CD4-positive, alpha-beta T cell treated with Interleukin-4 for 4 hours (primary cell): ENCODE measurements around the gene SHISA7.
A peak's percentile ranks its signal among the peaks of the same experiment; 100 is the strongest.
"Not testable (repeated sequence)": the region's sequence is repeated elsewhere in the genome, so short reads cannot be mapped to it uniquely, and the experiment has no call there.

Experiments used
- DNase-seq: peaks from one replicate; pipeline ENCODE4 v3.0.0-alpha.2; 2020

Gene SHISA7

DNA sequence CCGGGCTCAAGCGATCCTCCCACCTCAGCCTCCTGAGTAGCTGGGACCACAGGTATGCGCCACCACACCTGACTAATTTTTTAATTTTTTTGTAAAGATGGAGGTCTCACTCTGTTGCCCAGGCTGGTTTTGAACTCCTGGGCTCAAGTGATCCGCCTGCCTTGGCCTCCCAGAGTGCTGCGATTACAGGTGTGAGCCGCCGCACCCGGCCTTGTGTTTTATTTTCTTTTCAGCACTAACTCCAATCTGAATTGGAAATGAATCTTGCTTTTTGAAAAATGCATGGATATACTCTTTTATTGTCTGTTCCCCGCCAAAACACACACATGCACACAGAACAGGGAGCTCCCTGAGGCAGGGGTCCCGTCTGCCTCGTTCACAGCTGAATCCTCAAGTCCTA lies 19.6 kb upstream of the SHISA7 start:
- no peak for DNase-seq

GRCh38 chr19:55461974-55462626 lies 19.0 kb upstream of the SHISA7 start:
- DNase-seq: no peak

DNA sequence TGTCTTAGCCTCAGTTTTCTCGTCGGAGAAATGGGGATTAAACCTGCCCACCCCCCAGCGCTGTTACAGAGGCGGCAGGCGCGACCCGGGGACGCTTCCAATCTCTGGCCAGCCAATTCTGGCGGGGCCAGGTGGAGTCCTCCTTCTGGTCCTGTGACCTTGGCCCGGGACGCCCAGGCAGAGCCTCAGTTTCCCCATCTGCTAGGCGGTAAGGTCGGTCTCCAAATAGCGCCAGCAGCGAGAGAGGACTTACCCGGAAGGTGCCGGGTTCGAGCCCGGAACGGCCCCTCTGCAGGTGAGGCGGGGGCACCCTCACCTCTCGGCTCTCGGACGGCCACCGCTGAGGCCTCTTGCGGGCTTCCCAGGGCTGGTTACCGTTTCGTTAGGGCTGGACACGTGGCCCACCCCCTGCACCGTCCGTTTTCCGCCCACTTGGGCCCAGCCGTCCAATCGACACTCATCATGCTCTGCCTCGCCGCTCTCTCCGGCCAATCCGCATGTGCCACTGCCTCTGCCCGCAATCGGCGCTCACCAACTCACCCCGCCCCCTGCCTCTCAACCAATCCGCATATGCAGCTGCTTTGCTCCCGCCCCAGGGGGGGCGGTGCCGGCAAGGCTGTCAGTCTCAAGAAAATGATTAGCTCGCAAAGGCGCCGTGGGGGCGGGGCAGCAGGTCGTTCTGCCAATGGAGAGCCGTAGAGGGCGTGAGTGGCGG lies 18.3 kb upstream of the SHISA7 start, which contains the start of gene ISOC2:
Gene ISOC2 (minus strand): TSS at position 384 of the 715 bp plus-strand sequence. CDS start 5,156 bp downstream, outside the sequence.
- DNase-seq: peak; percentile 100

DNA sequence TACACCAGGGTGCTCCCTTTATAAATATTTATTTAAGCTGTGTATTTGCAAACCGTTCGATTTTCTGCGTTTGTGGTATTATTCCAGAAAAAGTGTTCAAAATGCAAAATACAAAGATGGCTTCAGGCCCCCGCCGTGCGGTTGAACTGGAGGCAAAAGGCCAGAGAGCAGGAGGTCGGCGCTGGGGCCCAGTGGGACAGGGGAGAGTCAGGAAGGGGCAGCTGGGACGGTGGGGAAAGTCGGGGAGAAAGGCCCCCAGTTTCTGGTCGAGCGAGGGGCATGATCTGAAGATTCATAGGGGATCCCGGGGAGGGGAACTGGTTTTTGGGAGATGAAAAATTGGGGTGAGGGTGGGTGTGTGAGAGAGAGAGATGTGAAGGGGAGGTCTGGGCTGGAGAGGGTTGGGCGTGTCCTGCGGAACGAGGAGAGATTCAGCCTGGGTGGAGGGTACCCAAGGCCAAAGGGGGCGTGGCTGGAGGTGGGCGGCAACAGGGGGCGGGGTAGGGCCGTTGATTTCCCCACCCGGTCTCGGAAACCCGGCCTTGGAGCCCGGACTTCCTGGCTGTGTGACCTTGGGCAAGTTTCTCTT lies 17.7 kb upstream of the SHISA7 start:
- DNase-seq: no peak

DNA sequence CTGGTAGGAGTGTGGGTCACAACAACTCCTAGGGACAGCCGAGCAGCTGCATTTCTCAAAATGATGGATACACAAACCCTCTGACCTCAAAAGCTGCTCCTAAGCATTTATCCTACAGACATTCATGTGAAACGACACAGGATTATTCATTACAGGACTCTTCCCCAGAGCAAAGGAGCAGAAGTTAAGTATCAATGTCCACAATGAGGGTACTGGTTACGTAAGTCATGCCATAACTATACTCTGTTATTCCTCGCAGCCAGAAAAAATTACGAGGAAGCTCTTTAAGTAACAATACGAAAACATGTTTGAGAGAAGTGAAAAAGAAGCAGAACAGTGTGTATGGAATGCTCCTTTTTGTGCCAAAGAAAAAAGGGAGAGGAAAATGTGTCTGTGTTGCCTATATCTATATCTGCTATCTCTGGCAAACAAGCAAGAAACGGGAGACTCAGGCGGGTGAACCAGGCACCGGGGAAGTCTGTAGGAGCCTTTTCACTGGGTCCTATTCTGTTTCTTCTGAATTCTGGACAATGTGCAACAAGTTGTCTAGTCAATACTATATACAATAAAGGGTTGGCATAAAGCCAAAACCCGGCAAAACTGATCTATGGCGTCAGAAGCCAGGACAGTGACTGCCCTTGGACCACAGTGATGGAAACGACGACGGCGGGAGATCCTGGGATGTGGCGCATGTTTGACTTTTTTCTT lies 17.0 kb upstream of the SHISA7 start:
- no peak for DNase-seq

DNA sequence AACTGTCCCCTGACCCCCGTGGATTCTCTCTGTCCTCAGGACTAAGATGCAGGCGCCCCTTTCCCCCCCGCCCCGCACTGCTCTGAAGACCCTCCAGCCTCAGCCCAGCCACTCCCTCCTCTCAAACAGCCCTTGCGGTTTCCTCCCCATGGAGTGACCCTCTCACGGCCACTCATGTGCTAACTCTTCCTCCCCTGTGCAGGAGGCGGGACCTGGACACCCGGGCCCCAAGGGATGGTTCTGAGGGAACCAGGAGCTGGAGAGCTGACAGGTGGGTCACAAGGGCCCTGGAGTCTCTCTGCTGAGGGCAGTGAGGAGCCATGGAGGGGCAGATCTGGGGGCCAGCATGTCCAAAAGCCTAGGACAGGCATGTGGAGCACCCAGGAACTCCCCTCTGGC lies 16.4 kb upstream of the SHISA7 start:
- no peak for DNase-seq

DNA sequence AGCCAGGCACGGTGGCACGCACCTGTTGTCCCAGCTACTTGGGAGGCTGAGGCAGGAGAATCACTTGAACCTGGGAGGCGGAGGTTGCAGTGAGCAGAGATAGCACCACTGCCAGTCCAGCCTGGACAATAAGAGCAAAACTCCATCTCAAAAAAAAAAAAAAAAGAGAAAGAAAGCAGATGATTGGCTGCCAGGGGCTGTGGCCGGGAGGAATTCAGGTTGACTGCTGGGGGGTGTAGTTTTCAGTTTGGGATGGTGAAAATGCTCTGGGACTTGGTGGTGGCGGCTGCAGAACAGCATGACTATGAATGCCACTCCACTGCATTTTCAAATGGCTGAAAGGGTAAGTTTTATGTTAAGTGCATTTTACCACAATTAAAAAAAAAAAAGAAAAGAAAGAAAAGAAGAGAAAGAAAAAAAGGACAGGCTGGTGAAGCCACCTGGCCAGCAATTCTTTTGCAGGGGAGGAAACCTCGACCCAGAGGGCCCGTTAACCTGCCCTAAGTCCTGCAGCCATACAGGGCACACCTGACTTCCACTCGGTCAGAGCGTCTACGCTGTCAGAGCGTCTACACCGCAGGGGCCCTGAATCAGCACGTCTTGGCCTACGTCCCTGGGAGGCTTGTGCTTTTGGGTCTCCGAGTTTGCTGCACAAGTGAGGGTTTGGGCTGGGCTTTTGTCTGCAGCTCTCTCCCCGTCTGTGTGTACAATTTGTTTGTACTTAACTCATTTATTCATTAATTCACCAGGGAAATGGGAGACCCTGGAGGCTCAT lies 14.8 kb upstream of the SHISA7 start:
- DNase-seq: no peak

DNA sequence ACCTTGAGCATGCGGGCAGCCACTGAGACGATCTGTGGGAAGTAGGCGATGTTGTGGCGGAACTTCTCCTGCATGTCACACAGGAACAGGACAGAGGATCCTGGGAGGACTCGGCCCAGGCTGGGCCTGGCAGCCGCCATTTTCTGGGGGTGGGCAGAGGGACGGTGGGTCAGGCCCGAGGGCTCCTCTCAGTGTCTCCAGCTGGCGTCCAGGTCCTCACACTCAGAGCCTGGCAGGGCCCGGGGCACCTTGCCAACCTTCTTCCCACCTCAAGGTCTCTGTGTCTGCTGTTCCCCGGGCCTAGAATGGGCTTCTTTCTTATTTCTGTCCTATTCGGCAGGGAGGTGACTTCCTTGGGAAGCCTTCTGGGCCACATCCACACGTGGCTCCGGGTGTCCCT lies 13.2 kb upstream of the SHISA7 start:
- DNase-seq: no peak

DNA sequence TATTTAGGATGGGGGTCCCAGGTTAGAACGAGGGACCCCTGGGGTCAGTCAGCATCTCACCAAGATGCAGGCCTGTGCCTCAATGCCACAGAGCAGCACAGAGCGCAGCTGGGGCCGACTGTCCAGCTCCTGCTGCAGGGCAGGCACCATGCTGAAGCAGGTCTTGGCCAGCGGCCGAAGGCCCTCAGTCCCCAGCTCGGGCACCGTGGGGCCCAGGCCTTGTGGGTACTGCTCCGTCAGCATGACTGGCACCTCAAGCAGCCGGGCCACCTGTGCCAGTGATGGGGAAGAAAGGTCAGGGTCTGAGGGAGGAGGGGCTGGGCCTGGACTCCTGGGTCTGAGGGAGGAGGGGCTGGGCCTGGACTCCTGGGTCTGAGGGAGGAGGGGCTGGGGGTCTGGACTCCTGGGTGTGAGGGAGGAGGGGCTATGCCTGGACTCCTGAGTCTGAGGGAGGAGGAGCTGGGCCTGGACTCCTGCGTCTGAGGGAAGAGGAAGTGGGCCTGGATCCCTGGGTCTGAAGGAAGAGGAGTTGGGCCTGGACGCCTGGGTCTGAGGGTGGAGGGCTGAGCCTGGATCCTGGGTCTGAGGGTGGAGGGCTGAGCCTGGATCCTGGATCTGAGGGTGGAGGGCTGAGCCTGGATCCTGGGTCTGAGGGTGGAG lies 12.6 kb upstream of the SHISA7 start:
- DNase-seq: no peak

DNA sequence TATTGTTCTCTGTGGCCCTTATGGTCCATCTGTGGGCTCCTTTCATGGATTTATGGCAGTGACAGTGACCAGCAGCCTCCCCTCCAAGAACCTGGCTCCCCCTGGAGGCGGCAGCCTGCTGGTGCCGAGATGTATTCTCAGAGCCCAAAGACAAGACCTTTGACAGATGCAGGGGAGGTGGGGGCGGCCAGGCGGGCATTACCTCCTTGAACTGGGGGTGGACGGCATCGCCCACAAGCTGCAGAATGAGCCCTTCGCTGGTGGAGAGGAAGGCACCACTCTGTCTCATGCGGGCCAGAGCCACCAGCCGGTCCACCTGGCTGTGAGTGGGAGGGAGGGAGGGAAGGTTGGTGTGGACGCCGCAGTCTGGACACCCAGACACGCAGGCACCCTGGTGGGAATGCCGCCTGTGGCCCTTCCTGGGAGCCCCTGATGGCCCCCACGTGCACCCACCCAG lies 11.7 kb upstream of the SHISA7 start:
- DNase-seq: peak; percentile 38

DNA sequence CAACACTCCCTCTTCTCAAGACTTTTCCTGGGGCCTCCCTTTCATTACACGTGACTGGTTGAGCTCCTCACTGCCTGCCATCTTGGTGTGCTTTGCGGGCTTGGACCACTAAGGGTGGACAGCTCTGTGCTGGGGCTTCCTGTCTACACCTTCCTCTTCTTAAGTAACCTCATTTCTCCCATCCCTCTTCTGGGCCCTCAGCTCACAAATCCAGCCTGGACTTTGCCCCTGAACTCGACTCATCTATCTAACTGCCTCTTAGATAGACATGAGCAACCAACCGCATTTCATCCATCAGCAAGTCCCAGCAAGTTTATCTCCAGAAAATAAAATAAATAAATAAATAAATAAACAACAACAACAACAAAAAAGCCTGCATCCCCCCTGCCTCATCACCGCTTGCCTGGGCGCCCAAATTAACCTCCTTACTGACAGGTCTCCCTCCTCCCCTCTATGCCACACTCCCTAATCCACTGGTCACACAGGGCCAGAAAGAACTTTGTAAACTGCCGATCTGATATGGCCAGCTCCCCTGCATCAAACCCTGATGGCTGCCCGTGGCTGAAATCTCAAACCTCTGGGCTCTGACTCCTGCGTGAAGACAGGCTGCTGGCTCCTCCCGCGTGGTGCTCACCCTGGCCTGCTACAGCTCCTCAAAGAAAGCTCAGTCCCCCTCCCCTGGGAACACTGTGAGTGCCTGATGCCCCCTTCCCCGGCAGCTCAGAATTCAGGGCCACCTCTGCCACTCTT lies 10.6 kb upstream of the SHISA7 start:
- DNase-seq: no peak

GRCh38 chr19:55452749-55453346 lies 9.7 kb upstream of the SHISA7 start:
- peak; percentile 49 for DNase-seq

DNA sequence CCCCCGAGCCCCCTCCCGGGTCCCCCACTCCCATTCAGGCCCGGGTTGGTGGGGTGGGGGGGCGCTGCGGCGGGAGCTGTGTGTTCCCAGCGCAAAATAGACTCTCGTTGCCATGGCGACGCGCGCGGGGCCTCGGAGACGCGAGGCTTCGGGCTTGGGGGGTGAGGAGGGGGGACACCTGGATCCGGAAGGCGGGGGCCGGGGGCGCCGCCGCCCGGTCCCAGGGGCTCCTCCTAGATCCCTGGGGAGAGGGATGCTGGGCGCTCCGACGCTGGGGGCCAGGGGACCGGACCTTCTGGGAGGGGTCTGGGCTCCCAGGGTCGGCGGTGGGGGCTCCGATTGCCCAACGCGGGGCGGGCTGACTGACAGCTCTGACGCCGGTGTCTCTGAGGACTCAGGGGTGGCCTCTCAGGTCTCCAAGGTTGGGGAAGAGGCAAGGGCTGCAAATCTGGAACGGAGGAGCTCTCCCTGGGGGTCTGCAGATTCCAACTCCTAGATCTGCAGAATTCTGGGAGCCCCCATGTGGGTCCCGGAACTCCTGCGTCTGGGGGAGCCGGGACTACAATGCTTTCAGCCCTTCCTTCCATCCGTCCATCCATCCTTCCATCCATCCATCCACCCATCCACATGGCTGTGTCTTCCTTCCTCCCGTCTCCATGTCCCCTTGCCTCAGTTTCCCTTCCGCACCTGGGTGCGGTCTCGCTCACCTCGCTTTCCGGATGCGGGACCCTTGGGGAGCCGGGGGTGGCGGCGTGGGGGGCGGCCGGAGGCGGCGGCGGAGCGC lies 9.1 kb upstream of the SHISA7 start:
- DNase-seq: no peak

- no peak for DNase-seq
These were observed 8.3 kb upstream of the SHISA7 start for GRCh38 chr19:55451163-55451964.

DNA sequence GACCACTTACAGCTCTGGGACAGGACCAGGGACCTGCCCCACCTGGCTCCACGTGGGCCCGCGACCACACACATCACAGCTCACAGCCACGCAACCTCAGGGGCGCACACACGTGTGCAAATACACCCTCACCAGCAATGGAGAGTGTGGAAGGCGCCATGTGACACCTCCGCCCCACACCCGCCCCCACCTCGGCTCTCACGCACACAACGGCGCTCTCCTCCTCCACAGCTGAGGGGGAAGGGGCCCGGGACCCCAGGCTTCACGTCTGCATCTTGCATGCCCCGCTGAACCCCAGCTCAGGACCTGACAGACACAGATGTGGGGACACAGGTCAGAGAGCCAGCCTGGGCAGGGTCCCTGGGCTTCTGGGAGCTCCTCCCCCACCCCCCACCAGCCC lies 6.4 kb upstream of the SHISA7 start:
- no peak for DNase-seq

DNA sequence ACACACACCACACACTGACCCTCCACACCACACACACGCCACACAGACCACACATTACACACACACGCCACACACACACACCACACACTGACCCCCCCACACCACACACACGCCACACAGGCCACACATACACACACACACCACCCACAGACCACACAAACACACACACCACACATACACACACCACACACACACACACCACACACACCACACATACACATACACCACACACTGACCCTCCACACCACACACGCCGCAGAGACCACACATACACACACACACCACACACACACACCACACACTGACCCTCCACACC lies 5.0 kb upstream of the SHISA7 start:
- not testable (repeated sequence) for DNase-seq

GRCh38 chr19:55447421-55448174 lies 4.5 kb upstream of the SHISA7 start:
- DNase-seq: no peak

GRCh38 chr19:55446060-55446459 lies 3.0 kb upstream of the SHISA7 start:
- DNase-seq: no peak

DNA sequence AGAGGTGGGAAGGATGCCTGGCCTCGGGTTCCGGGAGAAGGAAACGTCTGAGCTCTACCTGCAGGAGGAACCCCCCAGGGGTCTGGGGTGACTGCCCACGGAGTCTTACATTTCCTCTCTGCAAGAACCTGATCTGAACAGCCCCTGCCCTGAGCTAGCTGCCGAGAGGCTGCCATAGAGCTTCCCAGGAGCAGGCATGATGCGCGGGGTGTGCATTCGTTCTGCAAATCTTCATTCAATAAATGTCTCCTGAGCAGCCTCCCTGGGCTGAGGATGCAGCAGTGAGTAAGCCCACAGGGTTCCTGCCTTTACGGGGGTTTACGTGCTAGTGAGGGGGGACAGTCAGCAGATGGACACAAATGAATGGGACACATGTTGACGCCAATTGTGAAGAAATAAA lies 1.5 kb upstream of the SHISA7 start:
- no peak for DNase-seq
